ENCODE data around the gene SLC25A43. TPM values are rescaled to one million over a fixed set of nuclear protein-coding genes. Genes with fewer than 3 reads are reported as not detected.

SLC25A43 gene
- total and polyA plus RNA-seq, 2 of the 4 experiments (the other 2 are of a cell fraction) = 12.3 to 12.5 TPM

- H3K14ac ChIP-seq (replicated peaks; ENCODE audit: low read depth, low read length) = no peak overlapping the region
- TF ChIP-seq, protein P1, sequence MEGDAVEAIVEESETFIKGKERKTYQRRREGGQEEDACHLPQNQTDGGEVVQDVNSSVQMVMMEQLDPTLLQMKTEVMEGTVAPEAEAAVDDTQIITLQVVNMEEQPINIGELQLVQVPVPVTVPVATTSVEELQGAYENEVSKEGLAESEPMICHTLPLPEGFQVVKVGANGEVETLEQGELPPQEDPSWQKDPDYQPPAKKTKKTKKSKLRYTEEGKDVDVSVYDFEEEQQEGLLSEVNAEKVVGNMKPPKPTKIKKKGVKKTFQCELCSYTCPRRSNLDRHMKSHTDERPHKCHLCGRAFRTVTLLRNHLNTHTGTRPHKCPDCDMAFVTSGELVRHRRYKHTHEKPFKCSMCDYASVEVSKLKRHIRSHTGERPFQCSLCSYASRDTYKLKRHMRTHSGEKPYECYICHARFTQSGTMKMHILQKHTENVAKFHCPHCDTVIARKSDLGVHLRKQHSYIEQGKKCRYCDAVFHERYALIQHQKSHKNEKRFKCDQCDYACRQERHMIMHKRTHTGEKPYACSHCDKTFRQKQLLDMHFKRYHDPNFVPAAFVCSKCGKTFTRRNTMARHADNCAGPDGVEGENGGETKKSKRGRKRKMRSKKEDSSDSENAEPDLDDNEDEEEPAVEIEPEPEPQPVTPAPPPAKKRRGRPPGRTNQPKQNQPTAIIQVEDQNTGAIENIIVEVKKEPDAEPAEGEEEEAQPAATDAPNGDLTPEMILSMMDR (conservative IDR thresholded peaks at IDR 0.05; ENCODE audit: low read depth, low read length) = no peak
- TF ChIP-seq MAFK (IDR thresholded peaks at IDR 0.05; ENCODE audit: low read depth, low read length) (no peak), ELK1 (IDR thresholded peaks at IDR 0.05; ENCODE audit: borderline replicate concordance, low read depth, low read length) (no peak), USF2 (IDR thresholded peaks at IDR 0.05; ENCODE audit: low read depth, low read length) (no peak), POLR2A (IDR thresholded peaks at IDR 0.05; ENCODE audit: low read depth, low read length) (no peak), MAZ (IDR thresholded peaks at IDR 0.05; ENCODE audit: borderline replicate concordance, low read depth, low read length) (no peak), MXI1 (IDR thresholded peaks at IDR 0.05; ENCODE audit: borderline replicate concordance, low read depth, low read length) (no peak), SMC3 (IDR thresholded peaks at IDR 0.05; ENCODE audit: low read depth, low read length) (no peak), FOS (IDR thresholded peaks at IDR 0.05; ENCODE audit: low read depth, low read length) (no peak), BHLHE40 (IDR thresholded peaks at IDR 0.05; ENCODE audit: low read depth, low read length) (no peak), NFE2L2 (IDR thresholded peaks at IDR 0.05; ENCODE audit: low read depth, low read length) (no peak), RCOR1 (IDR thresholded peaks at IDR 0.05; ENCODE audit: insufficient replicate concordance, low read length) (no peak), CEBPB (IDR thresholded peaks at IDR 0.05; ENCODE audit: low read depth, low read length) (no peak), RAD21 (IDR thresholded peaks at IDR 0.05; ENCODE audit: low read length) (no peak)
- peaks cover 2% of the 10 kb centered on the region; the same call in 1 of the 2 replicates for H3K27me3 ChIP-seq (ENCODE audit: control insufficient read depth, insufficient read depth, low read length)
- no peak overlapping the region for H3K23ac ChIP-seq (ENCODE audit: low read depth, low read length)
- no peak overlapping the region for H3K4ac ChIP-seq (ENCODE audit: low read depth, low read length)
- H3K27ac ChIP-seq (ENCODE audit: insufficient read depth, low read length) = no peak overlapping the region
- no peak overlapping the region for H2BK15ac ChIP-seq (ENCODE audit: low read depth, low read length)
- POLR2A ChIA-PET (ENCODE audit: unreplicated experiment) = no interaction called here
- H4K20me1 ChIP-seq (ENCODE audit: insufficient read depth, low read length) = no peaks in the 10 kb centered on the region
- no peaks in the 10 kb centered on the region for H3K9me3 ChIP-seq (ENCODE audit: control insufficient read depth, insufficient read depth, low read length)
- CTCF ChIA-PET = no interaction called here
- ATAC-seq (ENCODE audit: low read depth) (no peak), DNase-seq (no peak)
- no peak overlapping the region for H4K8ac ChIP-seq (ENCODE audit: low read depth in 2 of 2, low read length in 2 of 2)
- no peaks in the 10 kb centered on the region for H3K9me1 ChIP-seq (ENCODE audit: insufficient read depth, low read length)
- no peak overlapping the region for H4K91ac ChIP-seq (ENCODE audit: insufficient read depth, low read depth, low read length)
- in situ Hi-C loops (cut with MboI; ENCODE audit: low sequenced_read_pairs) = no loop called here
- no TSS peak for BruUV-seq (replicated peaks)
- H2BK120ac ChIP-seq (ENCODE audit: low read depth, low read length) = no peak overlapping the region
- no peaks in the 10 kb centered on the region for H3K36me3 ChIP-seq (ENCODE audit: control insufficient read depth, insufficient read depth, low read length)
- H3K9ac ChIP-seq (ENCODE audit: low read depth, low read length) = no peak overlapping the region
- no peak overlapping the region for H2AK5ac ChIP-seq (ENCODE audit: low read depth, low read length)
- no peak overlapping the region for H2AK9ac ChIP-seq (replicated peaks; ENCODE audit: low read depth, low read length, poor library complexity)
- no peaks in the 10 kb centered on the region for H3K4me1 ChIP-seq (ENCODE audit: control insufficient read depth, insufficient read depth, low read length)
- intact Hi-C loops (cut with micrococcal nuclease) = no loop called here
- dilution Hi-C loops (cut with HindIII; ENCODE audit: low sequenced_read_pairs, unreplicated experiment) = no loop called here
- no peak overlapping the region for H2BK5ac ChIP-seq (ENCODE audit: low read depth, low read length, poor library complexity, severe bottlenecking)
- H3K4me2 ChIP-seq (ENCODE audit: low read depth, low read length) = no peak overlapping the region
- no peak overlapping the region for H2BK20ac ChIP-seq (ENCODE audit: low read depth, low read length)
- 100% methylated on average over 1 of the region's 6 CpGs; no CpG with 5 or more reads in 1 of the 2 experiments for WGBS, 2 experiments (ENCODE audit: extremely low coverage in 2 of 2, insufficient read length in 1 of 2)
- H3K4me3 ChIP-seq (ENCODE audit: insufficient read depth, low read depth, low read length) = no peak overlapping the region
- H3K79me1 ChIP-seq (ENCODE audit: low read depth in 1 of 2, low read length in 2 of 2) = no peaks in the 10 kb centered on the region
- H3K18ac ChIP-seq (ENCODE audit: low read depth, low read length) = no peak overlapping the region
- H3K56ac ChIP-seq (ENCODE audit: extremely low read depth, insufficient read depth, low read length) = no peak overlapping the region
- no peak overlapping the region for H4K5ac ChIP-seq (ENCODE audit: low read depth, low read length)
- H2AFZ ChIP-seq (replicated peaks; ENCODE audit: low read length, poor library complexity) = no peak overlapping the region
Measured at GRCh38 chrX:119363391-119363790, 35.7 kb upstream of the SLC25A43 start.
